ENCODE data around the gene EIF4E3. TPM values are rescaled to one million over a fixed set of nuclear protein-coding genes. Genes with fewer than 3 reads are reported as not detected.

The EIF4E3 gene
- total RNA-seq, 4 donors from 2014 or later = 36.2 to 51.9 (median 39.4) TPM

DNA sequence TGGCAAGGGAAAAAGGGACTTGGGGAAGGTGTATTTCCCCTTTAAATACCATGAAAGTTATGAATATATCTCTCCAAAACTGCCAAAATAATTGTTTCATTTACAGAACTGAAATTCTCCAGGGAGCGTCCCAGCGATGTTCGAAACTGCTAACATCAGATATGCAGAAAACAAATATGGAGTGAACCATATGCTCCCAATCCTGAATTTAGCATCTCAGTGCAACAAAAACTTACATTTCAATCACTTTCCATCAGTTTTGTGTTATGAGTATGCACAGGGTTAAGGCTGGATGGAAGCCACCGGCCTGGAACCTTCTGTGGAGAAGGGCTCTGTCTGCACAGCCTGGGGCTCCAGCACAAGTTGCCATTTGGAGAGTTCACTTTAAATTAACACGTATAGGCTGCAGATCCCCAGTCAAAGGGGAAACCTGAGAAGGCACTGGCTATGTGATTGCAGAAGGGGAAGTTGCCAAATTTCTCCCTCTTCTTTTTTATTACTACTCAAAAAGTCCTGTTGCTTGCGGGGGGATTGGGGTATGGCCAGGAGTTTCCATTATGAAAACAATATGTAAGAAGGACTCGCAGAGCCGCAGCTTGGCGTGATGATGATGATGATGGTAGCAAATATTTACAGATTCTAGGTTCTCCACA is 84.7 kb downstream of the EIF4E3 start:
- DNase-seq (ENCODE audit: extremely low spot score) = no peak
- TF ChIP-seq POLR2A (IDR thresholded peaks at IDR 0.05; ENCODE audit: low read depth) (no peak), POLR2AphosphoS5 (IDR thresholded peaks at IDR 0.05) (no peak), EP300 (IDR thresholded peaks at IDR 0.05) (no peak)
- TF ChIP-seq, protein P1, sequence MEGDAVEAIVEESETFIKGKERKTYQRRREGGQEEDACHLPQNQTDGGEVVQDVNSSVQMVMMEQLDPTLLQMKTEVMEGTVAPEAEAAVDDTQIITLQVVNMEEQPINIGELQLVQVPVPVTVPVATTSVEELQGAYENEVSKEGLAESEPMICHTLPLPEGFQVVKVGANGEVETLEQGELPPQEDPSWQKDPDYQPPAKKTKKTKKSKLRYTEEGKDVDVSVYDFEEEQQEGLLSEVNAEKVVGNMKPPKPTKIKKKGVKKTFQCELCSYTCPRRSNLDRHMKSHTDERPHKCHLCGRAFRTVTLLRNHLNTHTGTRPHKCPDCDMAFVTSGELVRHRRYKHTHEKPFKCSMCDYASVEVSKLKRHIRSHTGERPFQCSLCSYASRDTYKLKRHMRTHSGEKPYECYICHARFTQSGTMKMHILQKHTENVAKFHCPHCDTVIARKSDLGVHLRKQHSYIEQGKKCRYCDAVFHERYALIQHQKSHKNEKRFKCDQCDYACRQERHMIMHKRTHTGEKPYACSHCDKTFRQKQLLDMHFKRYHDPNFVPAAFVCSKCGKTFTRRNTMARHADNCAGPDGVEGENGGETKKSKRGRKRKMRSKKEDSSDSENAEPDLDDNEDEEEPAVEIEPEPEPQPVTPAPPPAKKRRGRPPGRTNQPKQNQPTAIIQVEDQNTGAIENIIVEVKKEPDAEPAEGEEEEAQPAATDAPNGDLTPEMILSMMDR (IDR thresholded peaks at IDR 0.05) = no peak
- no peak overlapping the region for H3K27ac ChIP-seq (replicated peaks in 1 of 4)
- H3K4me1 ChIP-seq = peaks cover 0 to 5% (median 0%) of the 10 kb centered on the region in 4 donors
- H3K4me3 ChIP-seq = no peak overlapping the region
- no peaks in the 10 kb centered on the region for H3K36me3 ChIP-seq
- H3K9me3 ChIP-seq = no peaks in the 10 kb centered on the region
- WGBS = 84% methylated on average over 9 of the region's 9 CpGs
- intact Hi-C loops (cut with DNase I) = loop anchor here (10.0 kb wide), 1 partner anchor 926 kb away; no protein-coding TSS in a partner anchor
- no peaks in the 10 kb centered on the region for H3K27me3 ChIP-seq

- Histone ChIP-seq H3K27ac (replicated peaks in 1 of 4) (no peak overlapping the region), H3K27me3 (no peaks in the 10 kb centered on the region), H3K36me3 (no peaks in the 10 kb centered on the region), H3K9me3 (no peaks in the 10 kb centered on the region), H3K4me1 (peaks cover 0 to 5% (median 0%) of the 10 kb centered on the region in 4 donors), H3K4me3 (no peak overlapping the region)
- DNase-seq (ENCODE audit: extremely low spot score) = no peak
- intact Hi-C loops (cut with DNase I) = no loop called here
- TF ChIP-seq POLR2A (IDR thresholded peaks at IDR 0.05; ENCODE audit: low read depth) = no peak
- no peak for TF ChIP-seq POLR2AphosphoS5 (IDR thresholded peaks at IDR 0.05)
- TF ChIP-seq, protein P1 (IDR thresholded peaks at IDR 0.05) = no peak
- no peak for TF ChIP-seq EP300 (IDR thresholded peaks at IDR 0.05)
- 97% methylated on average over 10 of the region's 10 CpGs for WGBS
Measured at GRCh38 chr3:71636482-71636881, 88.7 kb downstream of the EIF4E3 start.

DNA sequence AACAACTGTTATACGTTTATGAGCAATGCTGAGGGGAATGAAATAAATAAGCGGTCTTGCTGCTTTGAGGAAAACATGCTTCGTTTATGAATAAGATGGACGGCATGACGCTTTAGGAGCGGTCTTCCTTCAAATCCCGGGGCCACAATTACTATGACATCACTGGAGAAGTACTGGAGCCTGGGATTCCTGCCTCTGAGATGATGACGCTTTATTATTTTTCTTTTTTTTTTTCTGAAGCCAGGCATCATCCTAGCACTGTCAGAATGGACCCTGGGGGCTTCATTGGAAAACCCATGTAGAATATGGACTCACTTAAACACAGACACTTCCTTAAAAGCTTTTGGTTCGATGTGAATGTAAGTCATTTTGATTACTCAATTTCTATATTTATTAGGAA is 89.2 kb downstream of the EIF4E3 start:
- Histone ChIP-seq H3K9me3 (no peaks in the 10 kb centered on the region), H3K4me1 (peaks cover 0 to 5% (median 0%) of the 10 kb centered on the region in 4 donors), H3K27ac (replicated peaks in 1 of 4) (no peak overlapping the region), H3K27me3 (no peaks in the 10 kb centered on the region), H3K36me3 (no peaks in the 10 kb centered on the region), H3K4me3 (no peak overlapping the region)
- TF ChIP-seq, protein P1 (IDR thresholded peaks at IDR 0.05) = no peak
- TF ChIP-seq POLR2A (IDR thresholded peaks at IDR 0.05; ENCODE audit: low read depth) = no peak
- TF ChIP-seq POLR2AphosphoS5 (IDR thresholded peaks at IDR 0.05) = no peak
- no peak for TF ChIP-seq EP300 (IDR thresholded peaks at IDR 0.05)
- intact Hi-C loops (cut with DNase I) = no loop called here
- whole genome bisulfite sequencing = 90% methylated on average over 9 of the region's 9 CpGs
- DNase-seq (ENCODE audit: extremely low spot score) = no peak

DNA sequence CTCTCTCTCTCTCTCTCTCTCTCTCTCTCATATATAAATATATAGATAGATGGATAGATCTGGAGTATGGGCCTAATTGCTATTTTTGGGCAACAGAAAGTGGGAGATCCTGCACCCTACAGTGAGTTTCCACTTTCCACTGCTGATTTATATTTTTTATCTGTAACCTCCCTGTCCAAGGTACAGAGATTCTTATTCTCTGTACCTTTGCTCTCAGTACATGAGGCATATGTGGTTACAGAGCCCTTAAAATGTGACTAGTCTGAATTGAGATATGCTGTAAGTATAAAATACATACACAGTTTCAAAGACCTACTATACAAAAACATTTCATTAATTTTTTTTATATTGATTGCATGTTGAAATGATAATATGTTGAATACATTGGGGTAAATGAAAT is 90.5 kb downstream of the EIF4E3 start:
- Histone ChIP-seq H3K36me3 (no peaks in the 10 kb centered on the region), H3K4me1 (peaks cover 0 to 5% (median under 1%) of the 10 kb centered on the region in 4 donors), H3K4me3 (no peak overlapping the region), H3K27ac (replicated peaks in 1 of 4) (no peak overlapping the region), H3K9me3 (no peaks in the 10 kb centered on the region), H3K27me3 (no peaks in the 10 kb centered on the region)
- intact Hi-C loops (cut with DNase I) = no loop called here
- DNase-seq (ENCODE audit: extremely low spot score) = no peak
- no peak for TF ChIP-seq POLR2A (IDR thresholded peaks at IDR 0.05; ENCODE audit: low read depth)
- TF ChIP-seq, protein P1 (IDR thresholded peaks at IDR 0.05) = no peak
- no peak for TF ChIP-seq EP300 (IDR thresholded peaks at IDR 0.05)
- no peak for TF ChIP-seq POLR2AphosphoS5 (IDR thresholded peaks at IDR 0.05)

GRCh38 chr3:71629711-71630110 is 95.5 kb downstream of the EIF4E3 start:
- no peak for DNase-seq (ENCODE audit: extremely low spot score)
- H3K36me3 ChIP-seq = no peaks in the 10 kb centered on the region
- intact Hi-C loops (cut with DNase I) = no loop called here
- no peaks in the 10 kb centered on the region for H3K9me3 ChIP-seq
- no peaks in the 10 kb centered on the region for H3K27me3 ChIP-seq
- H3K4me3 ChIP-seq = no peak overlapping the region
- TF ChIP-seq, protein P1 (IDR thresholded peaks at IDR 0.05) = no peak
- TF ChIP-seq POLR2A (IDR thresholded peaks at IDR 0.05; ENCODE audit: low read depth) (no peak), POLR2AphosphoS5 (IDR thresholded peaks at IDR 0.05) (no peak)
- peak overlapping the region in 1 of 4 donors; percentile 19 for H3K27ac ChIP-seq (replicated peaks in 1 of 4)
- WGBS = 64% methylated on average over 2 of the region's 2 CpGs
- peaks cover 0 to 11% (median 10%) of the 10 kb centered on the region in 4 donors for H3K4me1 ChIP-seq

Data from esophagus muscularis mucosa (tissue), 4 donors.